ENCODE results near the gene PLCB4.

DNA sequence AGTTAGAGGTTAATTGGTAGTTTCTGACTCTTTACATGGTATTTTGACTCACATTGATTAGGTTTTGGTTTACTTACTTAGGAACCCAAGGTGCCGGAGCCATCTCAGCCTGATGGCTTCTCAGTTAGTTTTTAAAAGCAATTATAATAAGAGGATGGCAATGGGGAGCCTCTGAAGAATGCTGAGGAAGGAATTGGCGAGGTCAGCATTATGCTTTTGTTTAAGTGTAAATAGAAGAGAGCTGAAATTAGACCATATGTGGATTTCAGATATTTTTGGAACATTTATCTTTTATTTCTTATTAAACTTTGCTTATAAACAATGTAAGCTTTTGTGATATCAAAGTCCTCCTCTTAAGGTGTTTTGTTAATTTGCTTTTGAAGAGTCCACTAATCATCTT, 77.8 kb downstream of the PLCB4 start:
- TF ChIP-seq TAF1 (IDR thresholded peaks at IDR 0.05; ENCODE audit: borderline replicate concordance, low read depth, low read length) (no peak), SIN3A (IDR thresholded peaks at IDR 0.05; ENCODE audit: borderline replicate concordance, low read depth, low read length) (no peak)

Measured in SK-N-SH (cell line).